Measurements from ENCODE around the gene IGFL4. TPM values are rescaled to one million over a fixed set of nuclear protein-coding genes. Genes with fewer than 3 reads are reported as not detected.

The IGFL4 gene
- total RNA-seq, 1 experiment from 2014 or later = not detected

GRCh38 chr19:46002678-46003275 is 38.0 kb downstream of the IGFL4 start:
- no peaks in the 10 kb centered on the region for H3F3A ChIP-seq (ENCODE audit: low read length, unreplicated experiment)
- ChIA-PET CTCF (no interaction called here), POLR2A (ENCODE audit: unreplicated experiment) (no interaction called here)
- H4K20me1 ChIP-seq (ENCODE audit: low read length) = no peaks in the 10 kb centered on the region
- H3K4me1 ChIP-seq (ENCODE audit: insufficient read depth, low read length) = no peaks in the 10 kb centered on the region
- no TSS peak for BruUV-seq (replicated peaks)
- H3K27ac ChIP-seq (ENCODE audit: low read length) = no peak overlapping the region
- intact Hi-C loops (cut with micrococcal nuclease) = no loop called here
- H2AFZ ChIP-seq (ENCODE audit: low read length) = no peak overlapping the region
- no peak overlapping the region for H3K4me3 ChIP-seq (ENCODE audit: low read length)
- no peaks in the 10 kb centered on the region for H3K9me3 ChIP-seq (ENCODE audit: low read length)
- DNase-seq = no peak
- no peak overlapping the region for H3K9ac ChIP-seq (ENCODE audit: low read length)
- no peaks in the 10 kb centered on the region for H3K9me2 ChIP-seq (replicated peaks; ENCODE audit: low read length)
- H3K79me2 ChIP-seq (ENCODE audit: low read length) = no peaks in the 10 kb centered on the region
- no peak for ATAC-seq
- no peak overlapping the region for H3K4me2 ChIP-seq (ENCODE audit: low read length)
- no peaks in the 10 kb centered on the region for H3K36me3 ChIP-seq (ENCODE audit: low read depth, low read length)
- TF ChIP-seq EZH2 (IDR thresholded peaks at IDR 0.05; ENCODE audit: low read length, unreplicated experiment) (no peak), EZH2phosphoT487 (IDR thresholded peaks at IDR 0.05; ENCODE audit: borderline replicate concordance, low read length) (no peak)
- H3K27me3 ChIP-seq (ENCODE audit: low read length) = no peaks in the 10 kb centered on the region

- intact Hi-C loops (cut with micrococcal nuclease) = no loop called here
- Histone ChIP-seq H3K79me2 (ENCODE audit: low read length) (peaks cover 6% of the 10 kb centered on the region; the same call in 1 of the 2 replicates), H4K20me1 (ENCODE audit: low read length) (no peaks in the 10 kb centered on the region), H3K9ac (ENCODE audit: low read length) (no peak overlapping the region), H3K27ac (ENCODE audit: low read length) (no peak overlapping the region), H2AFZ (ENCODE audit: low read length) (no peak overlapping the region), H3K36me3 (ENCODE audit: low read depth, low read length) (no peaks in the 10 kb centered on the region), H3K9me3 (ENCODE audit: low read length) (no peaks in the 10 kb centered on the region), H3K4me2 (ENCODE audit: low read length) (no peak overlapping the region), H3K9me2 (replicated peaks; ENCODE audit: low read length) (no peaks in the 10 kb centered on the region), H3K4me3 (ENCODE audit: low read length) (no peak overlapping the region), H3K4me1 (ENCODE audit: insufficient read depth, low read length) (no peaks in the 10 kb centered on the region; the same call in 1 of the 2 replicates), H3F3A (ENCODE audit: low read length, unreplicated experiment) (no peaks in the 10 kb centered on the region), H3K27me3 (ENCODE audit: low read length) (no peaks in the 10 kb centered on the region)
- no peak for DNase-seq
- no peak for TF ChIP-seq CTCF (conservative IDR thresholded peaks at IDR 0.05; ENCODE audit: low read depth, low read length)
- no peak for TF ChIP-seq EZH2 (IDR thresholded peaks at IDR 0.05; ENCODE audit: low read length, unreplicated experiment)
- no peak for TF ChIP-seq EZH2phosphoT487 (IDR thresholded peaks at IDR 0.05; ENCODE audit: borderline replicate concordance, low read length)
- no peak for ATAC-seq
- ChIA-PET CTCF (no interaction called here), POLR2A (ENCODE audit: unreplicated experiment) (no interaction called here)
- BruUV-seq (replicated peaks) = no TSS peak
Measured at GRCh38 chr19:46000491-46001246, 40.1 kb downstream of the IGFL4 start.

DNA sequence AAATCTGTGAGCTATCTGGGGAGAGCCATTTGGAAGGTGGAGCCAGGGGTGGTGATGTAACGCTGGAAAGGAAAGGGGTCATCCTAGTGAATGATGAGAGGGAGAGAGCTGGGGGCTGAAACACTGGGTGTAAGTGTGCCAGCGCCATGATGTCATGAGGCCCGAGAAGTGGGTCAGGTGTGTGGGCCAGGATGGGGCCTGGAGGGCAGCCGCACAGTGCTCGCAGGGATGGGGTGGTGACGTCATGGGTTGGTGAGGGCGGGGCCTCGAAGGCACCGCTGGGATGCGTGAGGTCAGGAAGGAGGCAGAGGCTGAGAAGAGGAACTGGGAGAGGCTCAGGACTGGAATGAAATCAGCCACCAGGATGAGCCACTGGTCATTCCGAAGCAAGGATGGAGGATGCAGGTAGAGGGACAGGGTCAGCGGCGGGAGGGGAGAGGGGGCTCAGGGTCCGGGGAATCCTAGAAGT is 41.1 kb downstream of the IGFL4 start:
- H3K36me3 ChIP-seq (ENCODE audit: low read depth, low read length) = no peaks in the 10 kb centered on the region
- TF ChIP-seq CTCF (conservative IDR thresholded peaks at IDR 0.05; ENCODE audit: low read depth, low read length) = no peak
- no peaks in the 10 kb centered on the region for H3K9me3 ChIP-seq (ENCODE audit: low read length)
- no peaks in the 10 kb centered on the region for H4K20me1 ChIP-seq (ENCODE audit: low read length)
- no peak for DNase-seq
- POLR2A ChIA-PET (ENCODE audit: unreplicated experiment) = no interaction called here
- H2AFZ ChIP-seq (ENCODE audit: low read length) = no peak overlapping the region
- peaks cover 10% of the 10 kb centered on the region; the same call in 1 of the 2 replicates for H3K79me2 ChIP-seq (ENCODE audit: low read length)
- intact Hi-C loops (cut with micrococcal nuclease) = loop anchor here (10.0 kb wide), 1 partner anchor 75 kb away; no protein-coding TSS in a partner anchor
- no peaks in the 10 kb centered on the region; the same call in 1 of the 2 replicates for H3K4me1 ChIP-seq (ENCODE audit: insufficient read depth, low read length)
- CTCF ChIA-PET = no interaction called here
- ATAC-seq = no peak
- H3K4me2 ChIP-seq (ENCODE audit: low read length) = no peak overlapping the region
- H3K9ac ChIP-seq (ENCODE audit: low read length) = no peak overlapping the region
- H3K9me2 ChIP-seq (replicated peaks; ENCODE audit: low read length) = no peaks in the 10 kb centered on the region
- no peak overlapping the region for H3K27ac ChIP-seq (ENCODE audit: low read length)
- no peaks in the 10 kb centered on the region for H3K27me3 ChIP-seq (ENCODE audit: low read length)
- H3F3A ChIP-seq (ENCODE audit: low read length, unreplicated experiment) = no peaks in the 10 kb centered on the region
- no TSS peak for BruUV-seq (replicated peaks)
- H3K4me3 ChIP-seq (ENCODE audit: low read length) = no peak overlapping the region
